LNCAP (cell line): ENCODE measurements around the gene MIDN.

Source experiments
- CTCF ChIP-seq: fragments of 450-650 bp; IDR thresholded peaks from 2 replicates; pipeline ENCODE4 v1.5.1; 2017; ENCODE audit warnings: mild to moderate bottlenecking

The MIDN gene

GRCh38 chr19:1291761-1292418 lies 43.5 kb downstream of the MIDN start:
- no peak for TF ChIP-seq CTCF

- no peak for TF ChIP-seq CTCF
Observed at GRCh38 chr19:1292419-1293151, 44.2 kb downstream of the MIDN start.

GRCh38 chr19:1293782-1294604 lies 45.6 kb downstream of the MIDN start:
- TF ChIP-seq CTCF = no peak

GRCh38 chr19:1294688-1295087 lies 46.3 kb downstream of the MIDN start:
- TF ChIP-seq CTCF = no peak

GRCh38 chr19:1295169-1296012 lies 47.0 kb downstream of the MIDN start:
- no peak for TF ChIP-seq CTCF

- TF ChIP-seq CTCF = no peak
Observed at GRCh38 chr19:1296078-1296477, 47.7 kb downstream of the MIDN start.
